ENCODE measurements around the gene IL1RL2.

GRCh38 chr2:102193074-102193473 lies 6.3 kb downstream of the IL1RL2 start:
- TF ChIP-seq MAZ (IDR thresholded peaks at IDR 0.05; ENCODE audit: borderline replicate concordance, low read depth, low read length) (no peak), POLR2A (IDR thresholded peaks at IDR 0.05; ENCODE audit: low read depth, low read length) (no peak), CTCF (conservative IDR thresholded peaks at IDR 0.05; ENCODE audit: low read depth, low read length) (no peak), RCOR1 (IDR thresholded peaks at IDR 0.05; ENCODE audit: insufficient replicate concordance, low read length) (no peak), NFE2L2 (IDR thresholded peaks at IDR 0.05; ENCODE audit: low read depth, low read length) (no peak), MAFK (IDR thresholded peaks at IDR 0.05; ENCODE audit: low read depth, low read length) (no peak), RFX5 (IDR thresholded peaks at IDR 0.05; ENCODE audit: low read depth, low read length) (no peak), RAD21 (IDR thresholded peaks at IDR 0.05; ENCODE audit: low read length) (no peak), CEBPB (IDR thresholded peaks at IDR 0.05; ENCODE audit: low read depth, low read length) (peak; percentile 33; the same call in 1 of the 2 replicates), USF2 (IDR thresholded peaks at IDR 0.05; ENCODE audit: low read depth, low read length) (no peak), FOS (IDR thresholded peaks at IDR 0.05; ENCODE audit: low read depth, low read length) (no peak)

Measured in IMR-90 (cell line).